ENCODE results near the gene DMD. TPM values are rescaled to one million over a fixed set of nuclear protein-coding genes. Genes with fewer than 3 reads are reported as not detected.

Gene DMD
- total and polyA plus RNA-seq, 2 donors (not counting 1 experiment from before 2014, with no cell fraction given) = 5.1 to 7.2 TPM

GRCh38 chrX:31931225-31931624, 1280.1 kb downstream of the DMD start:
- peak; percentile 50 to 55 for DNase-seq (ENCODE audit: low read depth in 2 of 2)
- no peaks in the 10 kb centered on the region for H3K9me3 ChIP-seq (ENCODE audit: control insufficient read depth, insufficient read depth, low read depth, low read length)
- H3K36me3 ChIP-seq (ENCODE audit: control insufficient read depth, insufficient read depth, low read length) = no peaks in the 10 kb centered on the region
- H3K4me3 ChIP-seq (replicated peaks in 1 of 4; ENCODE audit: control extremely low read depth in 1 of 4, insufficient read depth in 1 of 4, low read depth in 3 of 4, low read length in 4 of 4) = no peak overlapping the region
- TF ChIP-seq EZH2 (IDR thresholded peaks at IDR 0.05; ENCODE audit: low read length, missing control alignments) = no peak
- TF ChIP-seq, protein P1, sequence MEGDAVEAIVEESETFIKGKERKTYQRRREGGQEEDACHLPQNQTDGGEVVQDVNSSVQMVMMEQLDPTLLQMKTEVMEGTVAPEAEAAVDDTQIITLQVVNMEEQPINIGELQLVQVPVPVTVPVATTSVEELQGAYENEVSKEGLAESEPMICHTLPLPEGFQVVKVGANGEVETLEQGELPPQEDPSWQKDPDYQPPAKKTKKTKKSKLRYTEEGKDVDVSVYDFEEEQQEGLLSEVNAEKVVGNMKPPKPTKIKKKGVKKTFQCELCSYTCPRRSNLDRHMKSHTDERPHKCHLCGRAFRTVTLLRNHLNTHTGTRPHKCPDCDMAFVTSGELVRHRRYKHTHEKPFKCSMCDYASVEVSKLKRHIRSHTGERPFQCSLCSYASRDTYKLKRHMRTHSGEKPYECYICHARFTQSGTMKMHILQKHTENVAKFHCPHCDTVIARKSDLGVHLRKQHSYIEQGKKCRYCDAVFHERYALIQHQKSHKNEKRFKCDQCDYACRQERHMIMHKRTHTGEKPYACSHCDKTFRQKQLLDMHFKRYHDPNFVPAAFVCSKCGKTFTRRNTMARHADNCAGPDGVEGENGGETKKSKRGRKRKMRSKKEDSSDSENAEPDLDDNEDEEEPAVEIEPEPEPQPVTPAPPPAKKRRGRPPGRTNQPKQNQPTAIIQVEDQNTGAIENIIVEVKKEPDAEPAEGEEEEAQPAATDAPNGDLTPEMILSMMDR (conservative IDR thresholded peaks at IDR 0.05 in 1 of 2, IDR thresholded peaks at IDR 0.05 in 1 of 2; ENCODE audit: low read depth in 1 of 2, low read length in 2 of 2) = no peak
- H3K9ac ChIP-seq (ENCODE audit: insufficient read depth, low read length) = no peak overlapping the region
- no peaks in the 10 kb centered on the region for H3K4me1 ChIP-seq (ENCODE audit: control insufficient read depth, extremely low read depth, insufficient read depth, low read length)
- H3K27ac ChIP-seq (ENCODE audit: insufficient read depth, low read length) = no peak overlapping the region
- H3K27me3 ChIP-seq (ENCODE audit: control insufficient read depth, insufficient read depth, low read length) = no peaks in the 10 kb centered on the region
- no peaks in the 10 kb centered on the region for H4K20me1 ChIP-seq (ENCODE audit: control insufficient read depth, extremely low read depth, insufficient read depth, low read length)
- H3K79me2 ChIP-seq (ENCODE audit: control insufficient read depth, insufficient read depth, low read length) = no peaks in the 10 kb centered on the region
- H2AFZ ChIP-seq (ENCODE audit: low read length) = no peak overlapping the region
- H3K4me2 ChIP-seq (ENCODE audit: extremely low read depth, insufficient read depth, low read length) = no peak overlapping the region

DNA sequence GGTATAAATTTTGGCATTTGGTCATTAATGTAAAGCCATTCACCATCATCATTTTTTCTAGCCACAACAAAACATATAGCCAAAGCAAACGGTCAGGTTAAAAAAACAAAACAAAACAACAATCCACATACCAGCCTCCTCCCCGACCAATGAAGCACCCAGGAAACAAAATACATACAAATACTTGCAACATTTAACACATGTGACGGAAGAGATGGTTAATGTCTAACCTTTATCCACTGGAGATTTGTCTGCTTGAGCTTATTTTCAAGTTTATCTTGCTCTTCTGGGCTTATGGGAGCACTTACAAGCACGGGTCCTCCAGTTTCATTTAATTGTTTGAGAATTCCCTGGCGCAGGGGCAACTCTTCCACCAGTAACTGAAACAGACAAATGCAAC, 1282.0 kb downstream of the DMD start:
- H3K79me2 ChIP-seq (ENCODE audit: control insufficient read depth, insufficient read depth, low read length) = no peaks in the 10 kb centered on the region
- H3K4me3 ChIP-seq (replicated peaks in 1 of 4; ENCODE audit: control extremely low read depth in 1 of 4, insufficient read depth in 1 of 4, low read depth in 3 of 4, low read length in 4 of 4) = no peak overlapping the region
- TF ChIP-seq, protein P1 (conservative IDR thresholded peaks at IDR 0.05 in 1 of 2, IDR thresholded peaks at IDR 0.05 in 1 of 2; ENCODE audit: low read depth in 1 of 2, low read length in 2 of 2) = no peak
- TF ChIP-seq EZH2 (IDR thresholded peaks at IDR 0.05; ENCODE audit: low read length, missing control alignments) = no peak
- H3K4me1 ChIP-seq (ENCODE audit: control insufficient read depth, extremely low read depth, insufficient read depth, low read length) = no peaks in the 10 kb centered on the region
- no peak overlapping the region for H3K9ac ChIP-seq (ENCODE audit: insufficient read depth, low read length)
- no peak overlapping the region for H2AFZ ChIP-seq (ENCODE audit: low read length)
- H3K27ac ChIP-seq (ENCODE audit: insufficient read depth, low read length) = no peak overlapping the region
- no peaks in the 10 kb centered on the region for H4K20me1 ChIP-seq (ENCODE audit: control insufficient read depth, extremely low read depth, insufficient read depth, low read length)
- no peak overlapping the region for H3K4me2 ChIP-seq (ENCODE audit: extremely low read depth, insufficient read depth, low read length)
- DNase-seq (ENCODE audit: low read depth in 2 of 2) = no peak
- no peaks in the 10 kb centered on the region for H3K9me3 ChIP-seq (ENCODE audit: control insufficient read depth, insufficient read depth, low read depth, low read length)
- H3K36me3 ChIP-seq (ENCODE audit: control insufficient read depth, insufficient read depth, low read length) = no peaks in the 10 kb centered on the region
- H3K27me3 ChIP-seq (ENCODE audit: control insufficient read depth, insufficient read depth, low read length) = no peaks in the 10 kb centered on the region

GRCh38 chrX:31921236-31921635, 1290.1 kb downstream of the DMD start:
- TF ChIP-seq, protein P1 (conservative IDR thresholded peaks at IDR 0.05 in 1 of 2, IDR thresholded peaks at IDR 0.05 in 1 of 2; ENCODE audit: low read depth in 1 of 2, low read length in 2 of 2) = no peak
- TF ChIP-seq EZH2 (IDR thresholded peaks at IDR 0.05; ENCODE audit: low read length, missing control alignments) = no peak
- H3K27ac ChIP-seq (ENCODE audit: insufficient read depth, low read length) = no peak overlapping the region
- no peak overlapping the region for H3K4me3 ChIP-seq (replicated peaks in 1 of 4; ENCODE audit: control extremely low read depth in 1 of 4, insufficient read depth in 1 of 4, low read depth in 3 of 4, low read length in 4 of 4)
- H4K20me1 ChIP-seq (ENCODE audit: control insufficient read depth, extremely low read depth, insufficient read depth, low read length) = no peaks in the 10 kb centered on the region
- no peaks in the 10 kb centered on the region for H3K36me3 ChIP-seq (ENCODE audit: control insufficient read depth, insufficient read depth, low read length)
- H3K4me2 ChIP-seq (ENCODE audit: extremely low read depth, insufficient read depth, low read length) = no peak overlapping the region
- H3K4me1 ChIP-seq (ENCODE audit: control insufficient read depth, extremely low read depth, insufficient read depth, low read length) = no peaks in the 10 kb centered on the region
- no peak for DNase-seq (ENCODE audit: low read depth in 2 of 2)
- H3K79me2 ChIP-seq (ENCODE audit: control insufficient read depth, insufficient read depth, low read length) = no peaks in the 10 kb centered on the region
- no peaks in the 10 kb centered on the region for H3K9me3 ChIP-seq (ENCODE audit: control insufficient read depth, insufficient read depth, low read depth, low read length)
- no peak overlapping the region for H2AFZ ChIP-seq (ENCODE audit: low read length)
- no peaks in the 10 kb centered on the region for H3K27me3 ChIP-seq (ENCODE audit: control insufficient read depth, insufficient read depth, low read length)
- no peak overlapping the region for H3K9ac ChIP-seq (ENCODE audit: insufficient read depth, low read length)
